Activated T-helper 17 cell treated with anti-CD3 and anti-CD28 coated beads, Interleukin-2, amount 50 U/mL, for 72 hours (primary cell): ENCODE measurements around the gene COL4A5. TPM values are rescaled to one million over a fixed set of nuclear protein-coding genes. Genes with fewer than 3 reads are reported as not detected.

Experiments used
- ATAC-seq: fragments of 150-1000 bp; cut with Tn5 transposase; replicated peaks from 2 replicates; pipeline ENCODE4 v1.10.0; 2021; ENCODE audit warnings: mild to moderate bottlenecking, moderate library complexity
- H3K27ac Mint-ChIP-seq: one replicate; pipeline ENCODE4 v1.8.0; 2022; ENCODE audit warnings: mixed read lengths
- H3K27me3 Mint-ChIP-seq: one replicate; pipeline ENCODE4 v1.8.0; 2022; ENCODE audit warnings: mixed read lengths
- H3K36me3 Mint-ChIP-seq: one replicate; pipeline ENCODE4 v1.8.0; 2022; ENCODE audit warnings: low read depth, mild to moderate bottlenecking, mixed read lengths
- H3K4me1 Mint-ChIP-seq: one replicate; pipeline ENCODE4 v1.8.0; 2022; ENCODE audit warnings: mixed read lengths
- H3K4me3 Mint-ChIP-seq: one replicate; pipeline ENCODE4 v1.8.0; 2022; ENCODE audit warnings: mild to moderate bottlenecking, mixed read lengths
- H3K9me3 Mint-ChIP-seq: one replicate; pipeline ENCODE4 v1.8.0; 2022; ENCODE audit warnings: mixed read lengths
- total RNA-seq, 2 donors: library from RNA; stranded (reverse); gene quantifications; one replicate each; pipeline ENCODE4 v1.2.3, GENCODE V29; 2022

The COL4A5 gene
- total RNA-seq, 2 donors from 2014 or later = not detected

DNA sequence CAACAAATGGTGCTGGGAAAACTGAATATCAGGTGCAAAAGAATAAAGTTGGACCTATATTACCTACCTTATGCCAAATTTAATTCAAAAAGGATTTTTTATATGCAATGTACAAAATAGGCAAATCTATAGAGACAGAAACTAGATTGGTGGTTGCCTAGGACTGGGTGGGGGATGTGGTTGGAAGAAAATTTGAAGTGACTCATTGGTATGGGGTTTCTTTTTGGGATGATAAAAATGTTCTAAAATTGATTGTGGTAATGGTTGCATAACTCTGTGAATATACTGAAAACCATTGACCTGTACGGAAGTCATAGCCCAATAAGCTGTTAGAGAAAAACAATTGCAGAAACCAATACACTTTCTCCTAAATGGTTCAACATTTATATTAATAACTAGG lies 72.1 kb downstream of the COL4A5 start:
- H3K36me3 Mint-ChIP-seq = no peaks in the 10 kb centered on the region
- no peak overlapping the region for H3K4me3 Mint-ChIP-seq
- H3K27ac Mint-ChIP-seq = no peak overlapping the region
- H3K4me1 Mint-ChIP-seq = no peaks in the 10 kb centered on the region
- no peaks in the 10 kb centered on the region for H3K9me3 Mint-ChIP-seq
- no peaks in the 10 kb centered on the region for H3K27me3 Mint-ChIP-seq
- no peak for ATAC-seq

DNA sequence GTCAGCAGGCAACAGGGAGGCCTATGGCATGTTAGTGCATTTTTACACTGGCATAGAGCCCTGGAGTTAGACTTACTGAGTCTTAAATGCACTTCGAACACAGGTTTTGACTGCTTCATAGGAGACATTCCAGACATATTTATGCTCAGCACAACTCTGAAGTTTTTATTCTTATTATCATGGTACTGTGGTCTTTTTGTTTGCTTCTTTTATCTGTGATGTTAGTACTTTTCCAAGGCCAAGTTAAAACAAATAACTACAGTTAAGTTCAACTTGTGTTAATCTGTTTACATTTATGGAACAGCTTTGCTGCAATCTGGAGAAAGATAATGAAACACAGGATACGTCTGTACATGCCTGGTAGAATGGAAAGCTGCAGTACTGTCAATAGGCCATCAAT lies 76.5 kb downstream of the COL4A5 start:
- Mint-ChIP-seq H3K27me3 (no peaks in the 10 kb centered on the region), H3K36me3 (no peaks in the 10 kb centered on the region), H3K4me3 (no peak overlapping the region), H3K4me1 (no peaks in the 10 kb centered on the region), H3K9me3 (no peaks in the 10 kb centered on the region), H3K27ac (no peak overlapping the region)
- ATAC-seq = no peak

DNA sequence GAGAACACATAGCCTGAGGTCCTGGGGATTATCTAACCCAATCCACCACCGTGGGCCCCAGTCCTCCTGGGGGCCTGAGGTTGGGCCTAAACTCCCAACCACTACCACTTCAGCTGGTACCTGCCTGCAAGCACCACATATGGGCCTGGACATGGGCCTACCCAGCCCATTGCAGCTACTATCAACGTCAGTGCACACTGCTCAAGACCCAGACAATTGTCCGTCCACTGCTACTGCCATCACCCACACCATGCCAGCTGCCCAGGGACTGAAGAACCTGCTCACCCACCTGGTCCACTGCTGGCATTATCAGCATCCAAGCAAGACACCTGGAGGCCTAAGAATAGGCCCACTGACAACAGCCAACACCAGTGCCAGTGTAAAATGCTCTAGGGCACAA lies 88.1 kb downstream of the COL4A5 start:
- Mint-ChIP-seq H3K4me1 (no peaks in the 10 kb centered on the region), H3K27ac (no peak overlapping the region), H3K4me3 (no peak overlapping the region), H3K9me3 (no peaks in the 10 kb centered on the region), H3K36me3 (no peaks in the 10 kb centered on the region), H3K27me3 (no peaks in the 10 kb centered on the region)
- no peak for ATAC-seq

DNA sequence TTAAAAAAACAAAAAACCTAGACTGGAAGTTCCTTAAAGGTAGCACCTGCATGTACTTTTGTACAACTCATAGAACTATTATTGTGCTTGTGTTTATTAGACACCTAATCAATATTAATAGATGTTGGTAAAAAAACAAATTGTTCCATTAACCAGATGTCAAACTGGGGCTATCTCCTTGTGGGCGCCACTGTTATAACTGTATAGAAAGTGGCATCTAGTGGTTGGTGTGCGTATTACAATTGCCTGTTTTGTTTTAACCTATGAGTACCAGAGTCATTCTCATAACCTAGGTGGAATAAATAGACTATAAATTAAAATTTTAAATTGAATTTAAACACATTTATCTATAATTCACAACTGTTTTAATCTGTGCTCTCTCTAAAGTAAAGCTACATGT lies 97.4 kb downstream of the COL4A5 start:
- no peaks in the 10 kb centered on the region for H3K4me1 Mint-ChIP-seq
- H3K27me3 Mint-ChIP-seq = no peaks in the 10 kb centered on the region
- ATAC-seq = no peak
- no peaks in the 10 kb centered on the region for H3K9me3 Mint-ChIP-seq
- no peak overlapping the region for H3K4me3 Mint-ChIP-seq
- no peak overlapping the region for H3K27ac Mint-ChIP-seq
- no peaks in the 10 kb centered on the region for H3K36me3 Mint-ChIP-seq

DNA sequence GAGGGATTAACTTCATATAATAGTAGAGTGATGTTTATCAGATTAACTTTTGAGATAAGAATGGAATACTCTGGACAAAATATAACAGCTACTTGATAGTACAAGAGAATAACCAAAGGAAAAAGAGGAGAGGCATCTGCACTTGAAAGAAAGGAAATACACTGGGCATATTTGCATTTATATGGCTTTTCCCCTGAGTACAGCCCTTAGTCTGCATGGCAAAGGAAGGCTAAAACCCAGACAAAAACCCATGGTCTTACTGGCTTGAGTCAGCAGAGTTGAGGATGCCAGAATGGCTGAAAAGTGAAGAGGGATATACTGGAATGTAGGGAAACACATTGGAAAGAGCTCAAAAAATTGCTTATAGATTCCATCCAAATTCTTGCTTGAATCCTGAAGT lies 101.6 kb downstream of the COL4A5 start:
- no peaks in the 10 kb centered on the region for H3K9me3 Mint-ChIP-seq
- no peaks in the 10 kb centered on the region for H3K4me1 Mint-ChIP-seq
- H3K27me3 Mint-ChIP-seq = no peaks in the 10 kb centered on the region
- no peaks in the 10 kb centered on the region for H3K36me3 Mint-ChIP-seq
- no peak overlapping the region for H3K27ac Mint-ChIP-seq
- H3K4me3 Mint-ChIP-seq = no peak overlapping the region
- ATAC-seq = no peak

DNA sequence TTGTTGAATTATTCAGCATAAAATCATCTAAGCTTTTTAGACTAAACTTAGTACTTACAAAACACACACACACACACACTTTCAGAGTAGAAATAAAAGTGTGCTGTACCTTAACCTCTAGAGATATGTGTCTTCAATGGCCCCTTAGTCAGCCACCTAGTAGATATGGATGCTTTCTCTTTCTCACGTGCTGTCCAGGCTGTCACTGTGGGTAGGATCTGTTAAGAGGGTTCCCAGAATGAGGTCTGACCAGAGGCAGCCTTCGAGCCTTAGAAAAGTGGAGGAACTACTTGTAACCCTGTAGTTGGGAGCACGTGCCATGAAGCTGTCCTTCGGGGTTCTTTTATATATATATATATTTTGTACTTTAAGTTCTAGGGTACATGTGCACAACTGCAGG lies 117.9 kb downstream of the COL4A5 start:
- no peaks in the 10 kb centered on the region for H3K4me1 Mint-ChIP-seq
- H3K27ac Mint-ChIP-seq = no peak overlapping the region
- no peaks in the 10 kb centered on the region for H3K36me3 Mint-ChIP-seq
- no peak for ATAC-seq
- no peak overlapping the region for H3K4me3 Mint-ChIP-seq
- H3K27me3 Mint-ChIP-seq = no peaks in the 10 kb centered on the region
- H3K9me3 Mint-ChIP-seq = no peaks in the 10 kb centered on the region

DNA sequence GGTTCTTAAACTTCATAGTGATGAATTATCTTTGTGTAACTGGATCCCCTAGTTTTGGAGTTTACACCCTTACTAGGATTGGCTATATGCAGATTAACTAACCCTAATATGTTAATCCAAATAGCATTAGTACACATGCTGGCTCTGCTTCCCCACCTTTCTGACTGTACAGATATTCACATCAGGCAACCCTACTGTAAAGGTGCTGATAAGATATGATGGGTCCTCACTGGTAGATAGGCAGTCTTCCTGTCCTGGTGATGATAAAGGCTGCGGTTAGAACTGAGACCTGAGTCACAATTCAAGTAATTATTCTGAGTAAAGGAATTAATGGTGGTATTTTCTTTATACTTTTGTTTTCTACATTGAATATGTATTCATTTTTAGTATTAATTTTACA lies 118.6 kb downstream of the COL4A5 start:
- no peak overlapping the region for H3K4me3 Mint-ChIP-seq

DNA sequence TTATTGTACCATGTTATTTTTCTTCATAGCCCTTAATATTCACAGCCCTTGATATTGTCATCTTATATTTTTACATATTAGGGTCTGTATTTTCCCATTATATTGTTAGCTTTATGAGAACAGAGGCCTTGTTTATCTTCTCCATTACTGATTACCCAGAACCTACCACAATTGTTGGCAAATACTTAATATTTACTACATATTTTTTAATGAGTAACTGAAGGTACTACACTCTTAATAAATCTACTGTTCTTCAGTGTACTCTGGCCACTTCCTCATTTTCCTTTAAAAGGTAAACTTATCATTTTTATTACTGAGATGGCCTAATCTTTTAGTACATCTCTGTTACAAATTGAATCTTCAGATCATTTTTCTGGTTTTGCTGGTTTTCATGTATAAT lies 133.5 kb downstream of the COL4A5 start:
- no peak for ATAC-seq

More for the DNA sequence above, 118.6 kb downstream of the COL4A5 start:
- Mint-ChIP-seq H3K36me3 (no peaks in the 10 kb centered on the region), H3K27ac (no peak overlapping the region), H3K4me1 (no peaks in the 10 kb centered on the region), H3K9me3 (no peaks in the 10 kb centered on the region), H3K27me3 (no peaks in the 10 kb centered on the region)
- no peak for ATAC-seq

DNA sequence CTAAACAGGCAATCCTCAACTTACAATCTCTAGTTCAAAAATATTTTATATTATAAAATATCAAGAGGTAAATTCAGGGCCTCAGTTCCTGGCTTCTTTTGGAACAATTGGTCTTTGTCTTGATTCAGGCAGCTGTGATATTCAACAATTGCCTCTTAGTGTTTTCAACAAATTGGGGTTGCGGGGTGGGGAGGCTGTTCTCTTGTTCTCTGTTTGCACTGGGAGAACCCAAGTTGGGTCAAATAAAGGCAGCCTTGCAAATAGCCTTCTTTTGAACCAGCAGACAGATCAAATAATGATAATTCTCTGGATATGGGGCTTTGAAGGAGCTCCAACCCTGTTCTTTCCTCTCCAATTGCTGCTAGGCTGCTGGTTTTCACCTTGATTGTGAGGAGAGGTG lies 142.5 kb downstream of the COL4A5 start:
- Mint-ChIP-seq H3K4me3 (no peak overlapping the region), H3K36me3 (no peaks in the 10 kb centered on the region), H3K27me3 (no peaks in the 10 kb centered on the region), H3K9me3 (no peaks in the 10 kb centered on the region), H3K4me1 (no peaks in the 10 kb centered on the region), H3K27ac (no peak overlapping the region)
- ATAC-seq = no peak

More for the DNA sequence above, 133.5 kb downstream of the COL4A5 start:
- no peak overlapping the region for H3K4me3 Mint-ChIP-seq
- H3K36me3 Mint-ChIP-seq = no peaks in the 10 kb centered on the region
- no peaks in the 10 kb centered on the region for H3K4me1 Mint-ChIP-seq
- no peaks in the 10 kb centered on the region for H3K9me3 Mint-ChIP-seq
- H3K27ac Mint-ChIP-seq = no peak overlapping the region
- no peaks in the 10 kb centered on the region for H3K27me3 Mint-ChIP-seq

DNA sequence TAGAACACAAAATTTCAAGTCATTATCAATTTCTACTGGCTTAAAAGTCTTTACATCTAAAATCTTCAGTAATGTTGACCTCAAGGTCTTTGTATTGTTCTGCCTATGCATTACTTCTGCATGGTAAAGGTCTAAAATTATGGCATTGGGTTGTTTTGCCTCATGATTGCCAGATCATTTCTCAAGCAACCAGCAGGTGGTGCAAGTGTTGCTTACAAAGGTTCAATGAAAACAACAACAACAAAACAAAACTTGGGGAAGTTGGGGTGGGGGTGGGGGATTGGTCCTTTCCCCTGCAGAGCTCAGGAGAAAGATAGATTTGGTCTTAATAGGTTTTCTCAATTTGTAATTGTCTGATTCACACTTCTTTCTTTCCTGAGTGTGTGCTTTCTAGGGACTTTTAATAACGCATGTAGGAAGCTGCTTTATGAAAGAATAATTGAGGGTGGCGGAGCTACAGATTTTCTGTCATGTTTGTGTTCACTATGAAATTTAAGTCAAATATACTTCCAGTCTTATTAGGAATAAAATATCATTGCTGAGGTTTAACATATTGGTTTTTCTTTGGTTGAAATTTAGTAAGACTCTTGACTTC lies 145.1 kb downstream of the COL4A5 start:
- H3K27me3 Mint-ChIP-seq = no peaks in the 10 kb centered on the region
- H3K36me3 Mint-ChIP-seq = no peaks in the 10 kb centered on the region
- H3K4me1 Mint-ChIP-seq = no peaks in the 10 kb centered on the region
- no peak overlapping the region for H3K27ac Mint-ChIP-seq
- no peaks in the 10 kb centered on the region for H3K9me3 Mint-ChIP-seq
- no peak overlapping the region for H3K4me3 Mint-ChIP-seq
- no peak for ATAC-seq

DNA sequence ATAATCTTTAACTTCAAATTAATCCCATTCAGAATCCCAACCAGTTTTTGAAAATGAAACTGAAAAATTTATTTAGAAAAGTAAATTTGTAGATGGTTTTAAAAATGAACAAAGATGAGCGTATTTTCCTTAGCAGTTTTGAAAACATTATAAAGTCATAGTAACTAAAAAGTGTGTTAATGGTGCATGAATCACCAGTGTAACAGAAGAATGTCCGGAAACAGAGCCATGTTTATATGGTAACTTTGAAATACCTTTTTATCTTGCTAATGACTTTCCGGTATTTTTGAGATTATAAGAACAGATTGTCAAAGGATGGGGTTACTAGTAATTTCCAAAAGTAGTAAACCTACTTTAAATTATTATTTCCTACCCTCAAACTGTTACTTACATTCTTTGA lies 150.9 kb downstream of the COL4A5 start:
- ATAC-seq = no peak
- Mint-ChIP-seq H3K36me3 (no peaks in the 10 kb centered on the region), H3K27me3 (no peaks in the 10 kb centered on the region), H3K9me3 (peaks cover 8% of the 10 kb centered on the region), H3K4me3 (no peak overlapping the region), H3K4me1 (no peaks in the 10 kb centered on the region), H3K27ac (no peak overlapping the region)

DNA sequence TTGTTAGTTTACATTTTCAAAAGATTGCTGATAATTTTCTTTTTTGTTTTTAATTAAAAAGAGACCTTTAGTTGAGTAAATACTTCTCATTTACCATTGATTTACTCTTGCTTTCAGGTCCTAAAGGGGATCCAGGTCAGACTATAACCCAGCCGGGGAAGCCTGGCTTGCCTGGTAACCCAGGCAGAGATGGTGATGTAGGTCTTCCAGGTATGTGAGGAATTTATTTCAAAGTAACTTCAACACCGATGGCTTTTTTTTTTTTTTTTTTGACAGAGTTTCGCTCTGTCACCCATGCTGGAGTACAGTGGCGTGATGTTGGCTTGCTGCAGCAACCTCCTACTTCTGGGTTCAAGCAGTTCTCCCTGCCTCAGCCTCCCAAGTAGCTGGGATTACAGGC lies 161.6 kb downstream of the COL4A5 start:
- Mint-ChIP-seq H3K9me3 (no peaks in the 10 kb centered on the region), H3K4me1 (no peaks in the 10 kb centered on the region), H3K27ac (no peak overlapping the region), H3K27me3 (no peaks in the 10 kb centered on the region), H3K4me3 (no peak overlapping the region), H3K36me3 (no peaks in the 10 kb centered on the region)
- ATAC-seq = no peak

DNA sequence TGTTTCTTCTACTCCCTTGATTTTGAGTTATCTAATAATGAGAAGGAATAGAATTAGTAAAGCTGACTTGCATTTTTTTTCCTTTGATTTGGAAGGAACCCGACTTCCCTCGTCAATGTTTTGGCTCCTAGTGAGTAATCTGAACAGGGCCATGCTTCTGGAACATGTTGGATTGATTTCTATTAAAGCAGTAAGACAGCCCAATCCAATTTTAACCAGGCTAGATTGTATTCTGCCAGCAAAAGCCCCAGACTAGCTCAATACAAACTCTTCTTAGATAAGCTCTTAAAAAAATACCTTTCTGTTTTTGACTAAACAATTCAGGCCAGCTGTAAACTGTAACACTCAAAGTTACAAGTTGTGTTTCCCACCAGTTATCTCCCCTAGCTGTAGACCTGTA lies 170.5 kb downstream of the COL4A5 start:
- Mint-ChIP-seq H3K4me3 (no peak overlapping the region), H3K36me3 (no peaks in the 10 kb centered on the region), H3K27ac (no peak overlapping the region), H3K27me3 (no peaks in the 10 kb centered on the region), H3K9me3 (no peaks in the 10 kb centered on the region), H3K4me1 (no peaks in the 10 kb centered on the region)
- no peak for ATAC-seq

DNA sequence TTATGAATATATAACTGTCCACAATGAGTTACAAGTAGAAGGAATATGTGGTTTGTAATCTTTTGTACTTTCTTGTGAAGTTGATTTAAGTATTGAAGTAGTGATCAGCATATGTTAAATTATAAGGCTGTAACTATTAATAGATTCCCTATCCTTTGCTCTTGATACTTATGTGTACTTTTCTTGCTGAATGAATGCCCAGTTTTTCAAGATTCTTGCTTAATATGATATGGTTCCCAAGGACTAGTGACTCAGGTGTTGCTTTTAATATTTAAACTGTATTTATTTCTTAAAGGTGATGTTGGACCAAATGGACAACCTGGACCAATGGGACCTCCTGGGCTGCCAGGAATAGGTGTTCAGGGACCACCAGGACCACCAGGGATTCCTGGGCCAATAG lies 175.0 kb downstream of the COL4A5 start:
- H3K4me1 Mint-ChIP-seq = no peaks in the 10 kb centered on the region
- no peaks in the 10 kb centered on the region for H3K36me3 Mint-ChIP-seq
- H3K27ac Mint-ChIP-seq = no peak overlapping the region
- no peak for ATAC-seq
- H3K27me3 Mint-ChIP-seq = no peaks in the 10 kb centered on the region
- no peak overlapping the region for H3K4me3 Mint-ChIP-seq
- H3K9me3 Mint-ChIP-seq = no peaks in the 10 kb centered on the region

DNA sequence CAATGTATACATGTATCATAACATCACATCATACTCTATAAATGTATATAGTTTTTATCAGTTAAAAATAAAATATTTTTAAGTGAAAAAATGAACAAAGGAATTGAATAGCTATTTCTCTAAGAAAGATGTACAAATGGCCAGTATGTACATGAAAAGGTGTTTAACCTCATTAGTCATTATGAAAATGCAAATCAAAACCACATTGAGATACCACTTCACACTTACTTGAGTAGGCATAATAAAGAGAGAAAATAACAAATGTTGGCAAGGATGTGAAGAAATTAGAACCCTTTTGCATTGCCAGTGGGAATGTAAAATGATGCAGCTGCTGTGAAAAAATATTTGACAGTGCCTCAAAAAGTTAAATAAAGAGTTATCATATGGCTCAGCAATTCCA lies 201.2 kb downstream of the COL4A5 start:
- no peak for ATAC-seq
- no peaks in the 10 kb centered on the region for H3K27me3 Mint-ChIP-seq
- no peaks in the 10 kb centered on the region for H3K9me3 Mint-ChIP-seq
- no peaks in the 10 kb centered on the region for H3K36me3 Mint-ChIP-seq
- H3K4me1 Mint-ChIP-seq = no peaks in the 10 kb centered on the region
- H3K27ac Mint-ChIP-seq = no peak overlapping the region
- H3K4me3 Mint-ChIP-seq = no peak overlapping the region

DNA sequence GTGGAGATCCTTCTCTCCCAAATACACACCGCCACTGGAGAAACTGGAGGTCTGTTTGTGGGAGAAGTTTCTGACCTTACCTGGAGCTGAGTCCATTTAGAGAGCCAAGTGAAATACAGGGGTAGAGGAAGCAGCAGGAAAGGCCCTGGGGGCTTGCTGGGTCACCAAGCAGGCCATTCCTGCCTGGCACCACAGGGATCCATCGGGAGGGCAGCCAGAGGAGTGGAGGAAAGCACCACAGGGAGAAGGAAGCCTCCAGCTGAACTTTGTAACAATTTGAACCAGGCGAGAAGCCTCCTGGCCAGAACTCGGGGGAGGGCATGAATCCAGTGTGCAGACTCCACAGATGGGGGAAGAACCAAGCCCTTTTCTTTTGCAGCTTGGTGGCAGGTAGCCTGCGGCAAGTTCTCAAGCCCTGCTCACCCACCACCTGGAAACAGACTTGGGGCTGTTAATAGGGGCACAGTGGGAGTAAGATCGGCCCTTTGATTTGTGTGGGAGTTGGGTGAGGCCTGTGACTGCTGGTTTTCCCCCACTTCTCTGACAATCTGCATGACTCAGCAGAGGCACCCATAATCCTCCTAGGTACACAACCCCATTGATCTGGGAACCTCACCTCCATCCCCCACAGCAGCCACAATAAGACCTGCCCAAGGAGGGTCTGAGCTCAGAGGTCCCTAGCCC lies 202.1 kb downstream of the COL4A5 start:
- no peaks in the 10 kb centered on the region for H3K4me1 Mint-ChIP-seq
- ATAC-seq = no peak

More for the DNA sequence above, 202.1 kb downstream of the COL4A5 start:
- Mint-ChIP-seq H3K36me3 (no peaks in the 10 kb centered on the region), H3K27me3 (no peaks in the 10 kb centered on the region), H3K4me3 (no peak overlapping the region), H3K27ac (no peak overlapping the region), H3K9me3 (no peaks in the 10 kb centered on the region)
